ENCODE measurements around the gene PTTG1IP. TPM values are rescaled to one million over a fixed set of nuclear protein-coding genes. Genes with fewer than 3 reads are reported as not detected.

The PTTG1IP gene
- total and polyA plus RNA-seq, 2 donors from 2014 or later, result 187 to 378 TPM

DNA sequence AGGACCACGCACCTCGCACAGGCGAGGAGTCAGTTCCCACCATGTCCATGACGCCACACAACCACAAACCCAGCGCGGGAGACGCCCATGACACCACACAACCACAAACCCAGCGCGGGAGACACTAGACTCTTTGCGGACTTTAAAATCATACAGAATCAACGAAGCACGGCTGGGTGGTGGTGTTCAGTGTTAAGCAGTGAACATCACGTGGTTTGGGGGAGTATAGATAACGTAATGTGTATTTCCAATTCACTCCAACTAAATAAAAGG is 19.2 kb downstream of the PTTG1IP start:
- intact Hi-C loops (cut with DNase I), result no loop called here
- H3K9ac ChIP-seq (ENCODE audit: low read length in 3 of 3), result no peak overlapping the region
- no peak for TF ChIP-seq CTCF (IDR thresholded peaks at IDR 0.05; ENCODE audit: borderline replicate concordance, extremely low read depth, insufficient read depth)
- FAIRE-seq, result no peak
- peak in 1 of 5 donors; percentile 51 for DNase-seq
- H3K4me3 ChIP-seq (ENCODE audit: low read length in 3 of 3), result no peak overlapping the region
- H3K4me1 ChIP-seq (ENCODE audit: control insufficient read depth in 2 of 3, insufficient read depth in 2 of 3, low read depth in 1 of 3, low read length in 3 of 3), result peaks cover 0 to 10% (median 6%) of the 10 kb centered on the region in 3 donors
- peaks cover 0 to 59% (median 37%) of the 10 kb centered on the region in 3 donors for H3K36me3 ChIP-seq (ENCODE audit: control insufficient read depth in 2 of 3, insufficient read depth in 3 of 3, low read length in 3 of 3)
- H3K27me3 ChIP-seq (ENCODE audit: control insufficient read depth, insufficient read depth, low read length), result no peaks in the 10 kb centered on the region
- H3K27ac ChIP-seq (ENCODE audit: low read depth in 2 of 2, low read length in 2 of 2), result no peak overlapping the region
- no peaks in the 10 kb centered on the region for H3K9me3 ChIP-seq (ENCODE audit: control insufficient read depth in 2 of 3, insufficient read depth in 1 of 3, low read length in 3 of 3)

- H3K9ac ChIP-seq (ENCODE audit: low read length in 3 of 3), result no peak overlapping the region
- TF ChIP-seq CTCF (IDR thresholded peaks at IDR 0.05; ENCODE audit: borderline replicate concordance, extremely low read depth, insufficient read depth), result no peak
- no peaks in the 10 kb centered on the region for H3K9me3 ChIP-seq (ENCODE audit: control insufficient read depth in 2 of 3, insufficient read depth in 1 of 3, low read length in 3 of 3)
- intact Hi-C loops (cut with DNase I), result no loop called here
- peaks cover 0 to 55% (median 33%) of the 10 kb centered on the region in 3 donors for H3K36me3 ChIP-seq (ENCODE audit: control insufficient read depth in 2 of 3, insufficient read depth in 3 of 3, low read length in 3 of 3)
- H3K27ac ChIP-seq (ENCODE audit: low read depth in 2 of 2, low read length in 2 of 2), result no peak overlapping the region
- H3K4me3 ChIP-seq (ENCODE audit: low read length in 3 of 3), result no peak overlapping the region
- no peaks in the 10 kb centered on the region for H3K27me3 ChIP-seq (ENCODE audit: control insufficient read depth, insufficient read depth, low read length)
- FAIRE-seq (no peak), DNase-seq (peak in 1 of 5 donors; percentile 48)
- H3K4me1 ChIP-seq (ENCODE audit: control insufficient read depth in 2 of 3, insufficient read depth in 2 of 3, low read depth in 1 of 3, low read length in 3 of 3), result peaks cover 0 to 12% (median 9%) of the 10 kb centered on the region in 3 donors
These were observed 19.7 kb downstream of the PTTG1IP start for GRCh38 chr21:44853601-44854390.

DNA sequence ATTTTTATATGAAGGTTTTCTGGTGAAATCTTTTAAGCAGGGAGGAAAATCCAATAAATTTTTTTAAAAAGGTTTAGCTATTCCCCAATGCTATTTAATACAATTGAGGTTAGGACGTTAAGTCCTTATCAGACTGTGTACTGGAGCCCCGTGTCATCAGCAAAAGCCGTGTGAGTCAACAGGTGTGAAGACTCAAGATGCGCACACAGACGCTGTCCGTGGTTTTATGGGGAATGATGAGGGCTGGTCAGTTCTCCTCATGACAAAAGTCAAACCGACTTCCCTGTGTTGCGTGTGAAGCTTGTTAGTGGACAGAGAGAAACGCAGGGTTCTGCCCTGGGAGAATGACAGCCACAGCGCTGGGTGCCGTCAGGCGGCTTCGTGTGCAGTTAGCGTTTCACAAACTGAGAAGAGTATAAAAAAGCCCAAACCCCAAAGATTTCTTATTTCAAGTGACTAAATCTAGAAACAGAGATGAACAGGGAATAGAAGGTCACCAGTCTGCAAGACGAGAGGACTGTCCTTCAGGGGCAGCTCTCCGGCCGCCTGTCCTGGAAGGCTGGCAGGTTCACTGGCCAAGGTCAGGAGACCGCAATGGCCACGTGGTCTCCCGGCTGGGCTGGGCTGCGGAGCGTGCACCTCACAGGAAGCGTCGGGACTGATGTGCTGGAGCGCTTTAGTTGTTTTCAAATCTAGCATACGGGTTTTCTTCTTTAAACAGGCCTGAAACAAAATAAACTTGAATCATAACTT is 22.4 kb downstream of the PTTG1IP start:
- Histone ChIP-seq H3K4me3 (ENCODE audit: low read length in 3 of 3) (no peak overlapping the region), H3K27ac (ENCODE audit: low read depth in 2 of 2, low read length in 2 of 2) (no peak overlapping the region), H3K9me3 (ENCODE audit: control insufficient read depth in 2 of 3, insufficient read depth in 1 of 3, low read length in 3 of 3) (no peaks in the 10 kb centered on the region), H3K9ac (ENCODE audit: low read length in 3 of 3) (no peak overlapping the region), H3K36me3 (ENCODE audit: control insufficient read depth in 2 of 3, insufficient read depth in 3 of 3, low read length in 3 of 3) (peaks cover 0 to 44% (median 27%) of the 10 kb centered on the region in 3 donors), H3K27me3 (ENCODE audit: control insufficient read depth, insufficient read depth, low read length) (no peaks in the 10 kb centered on the region), H3K4me1 (ENCODE audit: control insufficient read depth in 2 of 3, insufficient read depth in 2 of 3, low read depth in 1 of 3, low read length in 3 of 3) (peaks cover 0 to 18% (median 17%) of the 10 kb centered on the region in 3 donors)
- intact Hi-C loops (cut with DNase I), result no loop called here
- no peak for TF ChIP-seq CTCF (IDR thresholded peaks at IDR 0.05; ENCODE audit: borderline replicate concordance, extremely low read depth, insufficient read depth)
- FAIRE-seq (no peak), DNase-seq (peak in 1 of 5 donors; percentile 69)
